ENCODE data around the gene FAM168B.

Gene FAM168B

GRCh38 chr2:131044757-131045150, 48.5 kb downstream of the FAM168B start:
- TF ChIP-seq CTCF (conservative IDR thresholded peaks at IDR 0.05) = no peak
- H3K27ac ChIP-seq = no peak overlapping the region

- H3K27ac ChIP-seq = no peak overlapping the region
- TF ChIP-seq CTCF (conservative IDR thresholded peaks at IDR 0.05) = no peak
Measured at GRCh38 chr2:131044075-131044756, 49.0 kb downstream of the FAM168B start.

- no peak for TF ChIP-seq CTCF (conservative IDR thresholded peaks at IDR 0.05)
- H3K27ac ChIP-seq = no peak overlapping the region
Measured at GRCh38 chr2:131043199-131044074, 49.8 kb downstream of the FAM168B start.

- TF ChIP-seq CTCF (conservative IDR thresholded peaks at IDR 0.05) = no peak
- H3K27ac ChIP-seq = no peak overlapping the region
Measured at GRCh38 chr2:131042148-131042775, 51.0 kb downstream of the FAM168B start.

GRCh38 chr2:131041402-131042147, 51.7 kb downstream of the FAM168B start:
- no peak overlapping the region for H3K27ac ChIP-seq
- TF ChIP-seq CTCF (conservative IDR thresholded peaks at IDR 0.05) = no peak

- no peak for TF ChIP-seq CTCF (conservative IDR thresholded peaks at IDR 0.05)
- H3K27ac ChIP-seq = no peak overlapping the region
Measured at GRCh38 chr2:131040661-131041401, 52.4 kb downstream of the FAM168B start.

All from VCaP (cell line).